H9 (cell line): ENCODE measurements around the gene CKAP2. TPM values are rescaled to one million over a fixed set of nuclear protein-coding genes. Genes with fewer than 3 reads are reported as not detected.
A peak's percentile ranks its signal among the peaks of the same experiment; 100 is the strongest.

Experiments used
- DNase-seq: peaks from one replicate; pipeline ENCODE4 v3.0.0-alpha.2; 2017
- H2AFZ ChIP-seq: one replicate; pipeline ENCODE4 v1.6.1; 2013; ENCODE audit warnings: mild to moderate bottlenecking, low read length, control low read depth, moderate library complexity
- H2AK5ac ChIP-seq: 2 replicates; pipeline ENCODE4 v1.6.1; 2013; ENCODE audit warnings: low read length, control low read depth, mixed read lengths; ENCODE audit not compliant: insufficient read length
- H2BK120ac ChIP-seq: one replicate; pipeline ENCODE4 v1.6.1; 2013; ENCODE audit warnings: low read depth, mild to moderate bottlenecking, low read length, control low read depth, inconsistent platforms; ENCODE audit not compliant: poor library complexity, severe bottlenecking
- H2BK12ac ChIP-seq: 2 replicates; pipeline ENCODE4 v1.6.1; 2013; ENCODE audit warnings: low read length, control low read depth, mixed read lengths, low read depth; ENCODE audit not compliant: insufficient read length
- H2BK15ac ChIP-seq: 2 replicates; pipeline ENCODE4 v1.6.1; 2013; ENCODE audit warnings: low read depth, low read length, control low read depth
- H2BK20ac ChIP-seq: one replicate; pipeline ENCODE4 v1.6.1; 2013; ENCODE audit warnings: low read depth, mild to moderate bottlenecking, low read length, control low read depth, inconsistent platforms; ENCODE audit not compliant: poor library complexity, severe bottlenecking
- H2BK5ac ChIP-seq: 2 replicates; pipeline ENCODE4 v1.6.1; 2013; ENCODE audit warnings: low read length, control low read depth, mixed read lengths; ENCODE audit not compliant: insufficient read length
- H3K14ac ChIP-seq: 2 replicates; pipeline ENCODE4 v1.6.1; 2013; ENCODE audit warnings: low read length, control low read depth; ENCODE audit not compliant: insufficient read depth
- H3K18ac ChIP-seq: 2 replicates; pipeline ENCODE4 v1.6.1; 2013; ENCODE audit warnings: low read depth, mild to moderate bottlenecking, mixed read lengths, low read length, control low read depth; ENCODE audit not compliant: insufficient read length
- H3K23ac ChIP-seq: 2 replicates; pipeline ENCODE4 v1.6.1; 2013; ENCODE audit warnings: low read length, control low read depth, mixed read lengths, low read depth; ENCODE audit not compliant: insufficient read length
- H3K23me2 ChIP-seq: 2 replicates; pipeline ENCODE4 v1.6.1; 2013; ENCODE audit warnings: low read depth, mild to moderate bottlenecking, mixed read lengths, low read length, control low read depth; ENCODE audit not compliant: insufficient read length, poor library complexity, severe bottlenecking
- H3K27ac ChIP-seq: 2 replicates; pipeline ENCODE4 v1.5.1; 2013; ENCODE audit warnings: low read length, control low read depth, mixed read lengths, low read depth; ENCODE audit not compliant: insufficient read length
- H3K27me3 ChIP-seq: 2 replicates; pipeline ENCODE4 v1.6.1; 2013; ENCODE audit warnings: low read length, control low read depth, inconsistent platforms; ENCODE audit not compliant: insufficient read depth
- H3K4ac ChIP-seq: 2 replicates; pipeline ENCODE4 v1.6.1; 2013; ENCODE audit warnings: low read depth, mild to moderate bottlenecking, control low read depth, inconsistent platforms, low read length, moderate library complexity
- H3K4me1 ChIP-seq: 2 replicates; pipeline ENCODE4 v1.6.1; 2013; ENCODE audit warnings: low read length, control low read depth, inconsistent platforms; ENCODE audit not compliant: insufficient read depth
- H3K4me2 ChIP-seq: 2 replicates; pipeline ENCODE4 v1.6.1; 2013; ENCODE audit warnings: low read length, control low read depth, mixed read lengths; ENCODE audit not compliant: insufficient read length, insufficient read depth
- H3K56ac ChIP-seq: 2 replicates; pipeline ENCODE4 v1.6.1; 2013; ENCODE audit warnings: low read depth, mild to moderate bottlenecking, mixed read lengths, low read length, control low read depth; ENCODE audit not compliant: insufficient read length
- H3K79me1 ChIP-seq: 2 replicates; pipeline ENCODE4 v1.6.1; 2013; ENCODE audit warnings: low read depth, mild to moderate bottlenecking, moderate library complexity, low read length, control low read depth, inconsistent platforms; ENCODE audit not compliant: insufficient read depth, poor library complexity, severe bottlenecking
- H3K79me2 ChIP-seq: 2 replicates; pipeline ENCODE4 v1.6.1; 2013; ENCODE audit warnings: low read length, control low read depth, inconsistent platforms; ENCODE audit not compliant: insufficient read depth
- H3K9ac ChIP-seq: 2 replicates; pipeline ENCODE4 v1.6.1; 2013; ENCODE audit warnings: low read length, control low read depth, mixed read lengths; ENCODE audit not compliant: insufficient read length; ENCODE audit errors: extremely low read depth
- H3K9me3 ChIP-seq: one replicate; pipeline ENCODE4 v1.6.1; 2013; ENCODE audit warnings: low read depth, low read length, inconsistent platforms; ENCODE audit not compliant: control insufficient read depth
- H3T11ph ChIP-seq: one replicate; pipeline ENCODE4 v1.6.1; 2013; ENCODE audit warnings: mild to moderate bottlenecking, low read length, control low read depth, inconsistent platforms
- H4K20me1 ChIP-seq: one replicate; pipeline ENCODE4 v1.6.1; 2013; ENCODE audit not compliant: control insufficient read depth, insufficient read length, insufficient read depth
- H4K5ac ChIP-seq: 2 replicates; pipeline ENCODE4 v1.6.1; 2013; ENCODE audit warnings: low read depth, mild to moderate bottlenecking, mixed read lengths, low read length, control low read depth; ENCODE audit not compliant: insufficient read length
- H4K8ac ChIP-seq: replicated peaks from 2 replicates; pipeline ENCODE4 v1.6.1; 2013; ENCODE audit warnings: low read length, control low read depth, mixed read lengths, low read depth; ENCODE audit not compliant: insufficient read length
- H4K91ac ChIP-seq: 2 replicates; pipeline ENCODE4 v1.6.1; 2013; ENCODE audit warnings: low read depth, mild to moderate bottlenecking, moderate library complexity, mixed read lengths, low read length, control low read depth; ENCODE audit not compliant: insufficient read length
- H3K27ac Mint-ChIP-seq, 3 experiments: 2 replicates in 2 of 3; 3 replicates in 1 of 3; pipeline ENCODE4 v1.8.0; 2020 to 2021; ENCODE audit warnings: mixed read lengths in 3 of 3, mild to moderate bottlenecking in 1 of 3, moderate library complexity in 1 of 3
- H3K27me3 Mint-ChIP-seq: 2 replicates; pipeline ENCODE4 v1.8.0; 2021; ENCODE audit warnings: low read depth, mild to moderate bottlenecking, moderate library complexity, mixed read lengths
- H3K36me3 Mint-ChIP-seq, 3 experiments: 2 replicates in 2 of 3; 3 replicates in 1 of 3; pipeline ENCODE4 v1.8.0; 2020 to 2021; ENCODE audit warnings: low read depth in 3 of 3, mixed read lengths in 3 of 3; ENCODE audit not compliant: insufficient read depth in 1 of 3
- H3K4me1 Mint-ChIP-seq, 2 experiments: 2 replicates each; pipeline ENCODE4 v1.8.0; 2020; ENCODE audit warnings: mixed read lengths in 2 of 2
- H3K4me3 Mint-ChIP-seq, 2 experiments: 2 replicates in 1 of 2; 3 replicates in 1 of 2; pipeline ENCODE4 v1.8.0; 2020 to 2021; ENCODE audit warnings: mild to moderate bottlenecking in 2 of 2, mixed read lengths in 2 of 2, moderate library complexity in 1 of 2
- H3K9me3 Mint-ChIP-seq, 2 experiments: 2 replicates in 1 of 2; 3 replicates in 1 of 2; pipeline ENCODE4 v1.8.0; 2020; ENCODE audit warnings: mild to moderate bottlenecking in 2 of 2, mixed read lengths in 2 of 2, moderate library complexity in 1 of 2
- CTCF ChIP-seq: fragments of 200-600 bp; sonication (generic); conservative IDR thresholded peaks from 3 replicates; pipeline ENCODE4 v1.8.0; 2021; ENCODE audit warnings: antibody characterized with exemption, mild to moderate bottlenecking
- WGBS: extraction: QIAGEN DNeasy Blood & Tissue Kit; methylation state at CpG from one replicate; pipeline ENCODE4 v1.1.7; 2013; ENCODE audit warnings: missing lambda C conversion rate, low lambda C conversion rate, mixed read lengths; ENCODE audit not compliant: insufficient read length; ENCODE audit errors: extremely low coverage; 5-methylcytosine and 5-hydroxymethylcytosine counted together
- long read RNA-seq: library from polyadenylated mRNA; unstranded; transcript quantifications from one replicate; pipeline ENCODE4 v2.0.0, GENCODE V29; 2020
- total RNA-seq: library from RNA; stranded (reverse); gene quantifications from 2 replicates; pipeline ENCODE4 v1.2.1, GENCODE V29; 2021

CKAP2 gene
- total RNA-seq: 72.4 and 72.8 TPM in 2 replicates
- long read RNA-seq, transcript CKAP2-203 (9 exons, 3,629 nt): minor isoform, 40 of 300 reads
- long read RNA-seq, transcript CKAP2-201 (9 exons, 3,375 nt): major isoform, 189 of 300 reads
- long read RNA-seq, transcript CKAP2-202 (6 exons, 1,972 nt): minor isoform, 5 of 300 reads
- long read RNA-seq, partial matches to known transcripts: 37 of 300 reads
- long read RNA-seq, other reads (novel, unspliced or antisense): 25 of 300 reads

GRCh38 chr13:52454820-52455676 lies at the start of gene CKAP2:
CKAP2 (plus strand) TSS chr13:52455478; CDS start chr13:52455557, 79 bp downstream.
- peak within 1 kb of the TSS; percentile 99 for H3K4me2 ChIP-seq
- peak within 1 kb of the TSS; percentile 72 for H3K27ac ChIP-seq
- peaks cover 3% of the 10 kb centered on the region; the same call in 1 of the 2 replicates for H3K79me2 ChIP-seq
- peaks cover 31 to 32% of the 10 kb centered on the region in 2 experiments for H3K4me1 Mint-ChIP-seq
- H3K9me3 Mint-ChIP-seq: no peaks in the 10 kb centered on the region; a peak in 1 of 5 replicates
- H3K23ac ChIP-seq: no peak within 1 kb of the TSS
- H2BK12ac ChIP-seq: no peak within 1 kb of the TSS
- peaks cover 10% of the 10 kb centered on the region for H3K23me2 ChIP-seq
- peak within 1 kb of the TSS; percentile 88 to 99 (median 98); a peak in 6 of 7 replicates for H3K27ac Mint-ChIP-seq
- H3K36me3 Mint-ChIP-seq: peaks cover 18 to 35% (median 33%) of the 10 kb centered on the region in 3 experiments
- H3K56ac ChIP-seq: peak within 1 kb of the TSS; percentile 75
- H3T11ph ChIP-seq: no peak within 1 kb of the TSS
- H2BK20ac ChIP-seq: no peak within 1 kb of the TSS
- no peaks in the 10 kb centered on the region for H3K9me3 ChIP-seq
- no peak within 1 kb of the TSS for H4K8ac ChIP-seq
- peak within 1 kb of the TSS; percentile 90 for H3K9ac ChIP-seq
- H3K27me3 ChIP-seq: no peaks in the 10 kb centered on the region
- peak within 1 kb of the TSS; percentile 96 for H2AFZ ChIP-seq
- no peaks in the 10 kb centered on the region for H3K4me1 ChIP-seq
- H3K14ac ChIP-seq: peak within 1 kb of the TSS; percentile 94; the same call in 1 of the 2 replicates
- peaks cover 3% of the 10 kb centered on the region for H3K79me1 ChIP-seq
- DNase-seq: peak; percentile 96
- H2BK5ac ChIP-seq: no peak within 1 kb of the TSS
- no peak for TF ChIP-seq CTCF
- H4K5ac ChIP-seq: peak within 1 kb of the TSS; percentile 82
- no peak within 1 kb of the TSS for H2BK15ac ChIP-seq
- WGBS: no CpG with 5 or more reads among the region's 56 CpGs
- no peak within 1 kb of the TSS for H2BK120ac ChIP-seq
- peak within 1 kb of the TSS; percentile 91 for H3K18ac ChIP-seq
- no peak within 1 kb of the TSS for H2AK5ac ChIP-seq
- H4K91ac ChIP-seq: no peak within 1 kb of the TSS
- H3K4ac ChIP-seq: no peak within 1 kb of the TSS
- peak within 1 kb of the TSS; percentile 90 for H3K4me3 Mint-ChIP-seq
- no peaks in the 10 kb centered on the region for H4K20me1 ChIP-seq
- no peaks in the 10 kb centered on the region; the same call in 1 of the 2 replicates for H3K27me3 Mint-ChIP-seq
